BLaER1 treated with 17β-estradiol and CSF1 and Interleukin-3, amounts not matched to agents 10 nM and 100 nM (cell line): ENCODE data around the gene HNRNPR.
"Not testable (repeated sequence)": the region's sequence is repeated elsewhere in the genome, so short reads cannot be mapped to it uniquely, and the experiment has no call there.

Source experiments
- H3K27ac ChIP-seq, 11 experiments: shearing (Covaris generic); formaldehyde crosslinking; 2 replicates each; pipeline ENCODE4 v1.8.1; 2022
- H3K27me3 ChIP-seq, 11 experiments: shearing (Covaris generic); formaldehyde crosslinking; 2 replicates each; pipeline ENCODE4 v1.8.1; 2022
- H3K36me3 ChIP-seq, 11 experiments: shearing (Covaris generic); formaldehyde crosslinking; 2 replicates each; pipeline ENCODE4 v1.8.1; 2022
- H3K4me1 ChIP-seq, 10 experiments: shearing (Covaris generic); formaldehyde crosslinking; 2 replicates each; pipeline ENCODE4 v1.8.1; 2022
- H3K4me2 ChIP-seq, 11 experiments: shearing (Covaris generic); formaldehyde crosslinking; 2 replicates each; pipeline ENCODE4 v1.8.1; 2022
- H3K4me3 ChIP-seq, 10 experiments: shearing (Covaris generic); formaldehyde crosslinking; 2 replicates each; pipeline ENCODE4 v1.8.1; 2022
- H3K9ac ChIP-seq, 11 experiments: shearing (Covaris generic); formaldehyde crosslinking; 2 replicates each; pipeline ENCODE4 v1.8.1; 2022
- H3K9me3 ChIP-seq, 11 experiments: shearing (Covaris generic); formaldehyde crosslinking; replicated peaks in 1 of 11; 2 replicates each; pipeline ENCODE4 v1.8.1; 2022
- H4K20me1 ChIP-seq, 11 experiments: shearing (Covaris generic); formaldehyde crosslinking; 2 replicates each; pipeline ENCODE4 v1.8.1; 2022
- Cebpa-rat ChIP-seq, 11 experiments: shearing (Covaris generic); IDR thresholded peaks; 2 replicates each; pipeline ENCODE4 v1.8.1; 2022

The HNRNPR gene

GRCh38 chr1:23322770-23323169, 21.3 kb downstream of the HNRNPR start:
- Histone ChIP-seq H3K4me1 (peaks cover 0 to 16% (median 0%) of the 10 kb centered on the region in 10 experiments; a peak in 5 of 20 replicates), H3K4me2 (no peak overlapping the region), H3K36me3 (peaks cover 97 to 100% (median 100%) of the 10 kb centered on the region in 11 experiments), H3K9me3 (no peaks in the 10 kb centered on the region), H3K27me3 (no peaks in the 10 kb centered on the region), H3K27ac (no peak overlapping the region), H3K4me3 (no peak overlapping the region), H3K9ac (no peak overlapping the region), H4K20me1 (peaks cover 26 to 100% (median 99%) of the 10 kb centered on the region in 11 experiments; a peak in 20 of 22 replicates)
- TF ChIP-seq Cebpa-rat (IDR thresholded peaks at IDR 0.05): no peak

GRCh38 chr1:23310280-23310679, 33.8 kb downstream of the HNRNPR start:
- H3K9ac ChIP-seq, H3K9me3 ChIP-seq, H3K4me1 ChIP-seq, H3K4me2 ChIP-seq, H3K27me3 ChIP-seq, H3K27ac ChIP-seq, H3K4me3 ChIP-seq: not testable (repeated sequence)
- Histone ChIP-seq H4K20me1 (peaks cover 20 to 93% (median 64%) of the 10 kb centered on the region in 11 experiments; a peak in 20 of 22 replicates), H3K36me3 (peaks cover 83 to 100% (median 97%) of the 10 kb centered on the region in 11 experiments)

GRCh38 chr1:23304140-23304620, 39.9 kb downstream of the HNRNPR start:
- Histone ChIP-seq H3K27me3 (no peaks in the 10 kb centered on the region), H3K4me3 (no peak overlapping the region), H3K4me1 (no peaks in the 10 kb centered on the region), H4K20me1 (peaks cover 0 to 72% (median 15%) of the 10 kb centered on the region in 11 experiments; a peak in 14 of 22 replicates), H3K4me2 (no peak overlapping the region), H3K36me3 (peaks cover 72 to 100% (median 96%) of the 10 kb centered on the region in 11 experiments), H3K9ac (no peak overlapping the region), H3K27ac (no peak overlapping the region), H3K9me3 (no peaks in the 10 kb centered on the region)
- TF ChIP-seq Cebpa-rat (IDR thresholded peaks at IDR 0.05): no peak

- peaks cover 71 to 100% (median 97%) of the 10 kb centered on the region in 11 experiments for H3K36me3 ChIP-seq
- no peak overlapping the region for H3K9ac ChIP-seq
- no peak overlapping the region for H3K27ac ChIP-seq
- H4K20me1 ChIP-seq: peaks cover 0 to 65% (median 16%) of the 10 kb centered on the region in 11 experiments; a peak in 12 of 22 replicates
- TF ChIP-seq Cebpa-rat (IDR thresholded peaks at IDR 0.05): no peak
- H3K27me3 ChIP-seq: no peaks in the 10 kb centered on the region
- no peaks in the 10 kb centered on the region for H3K4me1 ChIP-seq
- no peaks in the 10 kb centered on the region for H3K9me3 ChIP-seq
- no peak overlapping the region for H3K4me2 ChIP-seq
- H3K4me3 ChIP-seq: no peak overlapping the region
Observed at GRCh38 chr1:23303524-23303923, 40.6 kb downstream of the HNRNPR start.

GRCh38 chr1:23296931-23297330, 47.2 kb downstream of the HNRNPR start:
- Histone ChIP-seq H4K20me1 (peaks cover 0 to 19% (median 0%) of the 10 kb centered on the region in 11 experiments; a peak in 6 of 22 replicates), H3K27ac (no peak overlapping the region), H3K9ac (no peak overlapping the region), H3K27me3 (no peaks in the 10 kb centered on the region), H3K9me3 (no peaks in the 10 kb centered on the region), H3K4me2 (no peak overlapping the region), H3K4me1 (no peaks in the 10 kb centered on the region), H3K36me3 (peaks cover 58 to 92% (median 83%) of the 10 kb centered on the region in 11 experiments), H3K4me3 (no peak overlapping the region)
- TF ChIP-seq Cebpa-rat (IDR thresholded peaks at IDR 0.05): no peak

- Histone ChIP-seq H3K4me3 (no peak overlapping the region), H3K27me3 (no peaks in the 10 kb centered on the region), H3K9me3 (no peaks in the 10 kb centered on the region), H4K20me1 (peaks cover 0 to 4% (median 0%) of the 10 kb centered on the region in 11 experiments; a peak in 2 of 22 replicates), H3K4me2 (no peak overlapping the region), H3K27ac (no peak overlapping the region), H3K9ac (no peak overlapping the region), H3K4me1 (peaks cover 0 to 22% (median 0%) of the 10 kb centered on the region in 10 experiments; a peak in 6 of 20 replicates), H3K36me3 (peaks cover 23 to 90% (median 73%) of the 10 kb centered on the region in 11 experiments; a peak in 21 of 22 replicates)
- TF ChIP-seq Cebpa-rat (IDR thresholded peaks at IDR 0.05): no peak
Observed at GRCh38 chr1:23291706-23292105, 52.4 kb downstream of the HNRNPR start.

GRCh38 chr1:23290836-23291565, 53.1 kb downstream of the HNRNPR start:
- H3K4me1 ChIP-seq: peaks cover 0 to 22% (median 0%) of the 10 kb centered on the region in 10 experiments; a peak in 6 of 20 replicates
- H3K9ac ChIP-seq: no peak overlapping the region
- H3K27ac ChIP-seq: no peak overlapping the region
- H3K27me3 ChIP-seq: no peaks in the 10 kb centered on the region
- peaks cover 28 to 90% (median 74%) of the 10 kb centered on the region in 11 experiments for H3K36me3 ChIP-seq
- TF ChIP-seq Cebpa-rat (IDR thresholded peaks at IDR 0.05): no peak
- H3K4me3 ChIP-seq: no peak overlapping the region
- H4K20me1 ChIP-seq: peaks cover 0 to 4% (median 0%) of the 10 kb centered on the region in 11 experiments; a peak in 2 of 22 replicates
- no peak overlapping the region for H3K4me2 ChIP-seq
- H3K9me3 ChIP-seq: no peaks in the 10 kb centered on the region

- peaks cover 0 to 27% (median 0%) of the 10 kb centered on the region in 10 experiments; a peak in 6 of 20 replicates for H3K4me1 ChIP-seq
- peaks cover 14 to 96% (median 78%) of the 10 kb centered on the region in 11 experiments for H3K36me3 ChIP-seq
- peak overlapping the region in 2 of 11 experiments; percentile 43 to 58; a peak in 4 of 22 replicates for H3K4me2 ChIP-seq
Observed at GRCh38 chr1:23288671-23289070, 55.4 kb downstream of the HNRNPR start.

GRCh38 chr1:23288201-23288600, 55.9 kb downstream of the HNRNPR start:
- H3K9ac ChIP-seq: no peak overlapping the region
- no peaks in the 10 kb centered on the region for H3K27me3 ChIP-seq
- peaks cover 0 to 6% (median 0%) of the 10 kb centered on the region in 11 experiments; a peak in 1 of 22 replicates for H4K20me1 ChIP-seq
- TF ChIP-seq Cebpa-rat (IDR thresholded peaks at IDR 0.05): no peak
- H3K9me3 ChIP-seq: no peaks in the 10 kb centered on the region
- no peak overlapping the region for H3K4me3 ChIP-seq
- peaks cover 14 to 95% (median 80%) of the 10 kb centered on the region in 11 experiments for H3K36me3 ChIP-seq
- peaks cover 0 to 32% (median 0%) of the 10 kb centered on the region in 10 experiments; a peak in 7 of 20 replicates for H3K4me1 ChIP-seq
- H3K27ac ChIP-seq: no peak overlapping the region
- H3K4me2 ChIP-seq: peak overlapping the region in 2 of 11 experiments; percentile 43 to 58; a peak in 4 of 22 replicates

More at GRCh38 chr1:23288671-23289070, 55.4 kb downstream of the HNRNPR start:
- Histone ChIP-seq H3K9me3 (no peaks in the 10 kb centered on the region), H3K9ac (no peak overlapping the region), H3K27ac (no peak overlapping the region), H4K20me1 (peaks cover 0 to 6% (median 0%) of the 10 kb centered on the region in 11 experiments; a peak in 1 of 22 replicates), H3K27me3 (no peaks in the 10 kb centered on the region), H3K4me3 (no peak overlapping the region)
- no peak for TF ChIP-seq Cebpa-rat (IDR thresholded peaks at IDR 0.05)
